Fibroblast of lung (primary cell): ENCODE results near the gene ADAMTSL1. TPM values are rescaled to one million over a fixed set of nuclear protein-coding genes. Genes with fewer than 3 reads are reported as not detected.
A peak's percentile ranks its signal among the peaks of the same experiment; 100 is the strongest.

Experiments used
- DNase-seq, 2 donors: peaks; one replicate each; pipeline versions ENCODE4 v3.0.0 to v3.0.0-alpha.2; 2010; ENCODE audit warnings: low read depth in 2 of 2
- H2AFZ ChIP-seq: 2 replicates; pipeline ENCODE4 v1.5.1; 2012; ENCODE audit warnings: low read length, control low read depth, inconsistent platforms
- H3K27ac ChIP-seq: 2 replicates; pipeline ENCODE4 v1.5.1; 2011; ENCODE audit warnings: low read length, control low read depth; ENCODE audit not compliant: insufficient read depth
- H3K27me3 ChIP-seq: 2 replicates; pipeline ENCODE4 v1.5.1; 2011; ENCODE audit warnings: mild to moderate bottlenecking, low read length; ENCODE audit not compliant: control insufficient read depth, insufficient read depth
- H3K36me3 ChIP-seq: 2 replicates; pipeline ENCODE4 v1.5.1; 2011; ENCODE audit warnings: low read length; ENCODE audit not compliant: control insufficient read depth, insufficient read depth
- H3K4me1 ChIP-seq: 2 replicates; pipeline ENCODE4 v1.5.1; 2011; ENCODE audit warnings: low read length; ENCODE audit not compliant: control insufficient read depth, insufficient read depth; ENCODE audit errors: extremely low read depth
- H3K4me2 ChIP-seq: 2 replicates; pipeline ENCODE4 v1.5.1; 2011; ENCODE audit warnings: low read length, control low read depth; ENCODE audit not compliant: insufficient read depth; ENCODE audit errors: extremely low read depth
- H3K4me3 ChIP-seq, 4 experiments: fragments of 200-600 bp in 1 of 4; sonication (generic) in 1 of 4; replicated peaks in 1 of 4; 2 replicates each; pipeline ENCODE4 v1.5.1; 2011 to 2016; ENCODE audit warnings: low read length in 4 of 4, low read depth in 3 of 4, mild to moderate bottlenecking in 3 of 4, control low read depth in 2 of 4, inconsistent platforms in 1 of 4, mixed read lengths in 1 of 4; ENCODE audit not compliant: insufficient read depth in 1 of 4; ENCODE audit errors: control extremely low read depth in 1 of 4
- H3K79me2 ChIP-seq: 2 replicates; pipeline ENCODE4 v1.5.1; 2012; ENCODE audit warnings: mild to moderate bottlenecking, low read length, inconsistent platforms; ENCODE audit not compliant: control insufficient read depth, insufficient read depth
- H3K9ac ChIP-seq: 2 replicates; pipeline ENCODE4 v1.5.1; 2011; ENCODE audit warnings: mild to moderate bottlenecking, low read length, control low read depth; ENCODE audit not compliant: insufficient read depth
- H3K9me3 ChIP-seq: 2 replicates; pipeline ENCODE4 v1.5.1; 2012; ENCODE audit warnings: low read depth, low read length; ENCODE audit not compliant: control insufficient read depth, insufficient read depth
- H4K20me1 ChIP-seq: 2 replicates; pipeline ENCODE4 v1.5.1; 2011; ENCODE audit warnings: low read length; ENCODE audit not compliant: control insufficient read depth, insufficient read depth; ENCODE audit errors: extremely low read depth
- CTCF ChIP-seq, 2 donors: IDR thresholded peaks in 1 of 2; conservative IDR thresholded peaks in 1 of 2; 1 replicate in 1 of 2; 2 replicates in 1 of 2; pipeline ENCODE4 v1.5.1; 2011 to 2012; ENCODE audit warnings: low read length in 2 of 2, control low read depth in 1 of 2, inconsistent platforms in 1 of 2, low read depth in 1 of 2, mild to moderate bottlenecking in 1 of 2
- EZH2 ChIP-seq: IDR thresholded peaks from 2 replicates; pipeline ENCODE4 v1.5.1; 2012; ENCODE audit warnings: low read length, control low read depth, mild to moderate bottlenecking; ENCODE audit errors: missing control alignments
- polyA plus RNA-seq, 2 donors: library from polyadenylated mRNA; depleted of rRNA in 1 of 2; stranded (reverse) in 1 of 2; unstranded in 1 of 2; fragments of >200 nt; gene quantifications; 2 replicates each; pipeline ENCODE4 v1.2.1, GENCODE V29; 2011 to 2012; ENCODE audit warnings: missing spikeins in 1 of 2
- total RNA-seq: library from RNA; depleted of rRNA; stranded (reverse); fragments of >200 nt; gene quantifications from 2 replicates; pipeline ENCODE4 v1.2.1, GENCODE V29; 2014

ADAMTSL1 gene
- total and polyA plus RNA-seq, 2 donors (not counting 1 experiment from before 2014, with no cell fraction given): 19.3 to 27.9 TPM

DNA sequence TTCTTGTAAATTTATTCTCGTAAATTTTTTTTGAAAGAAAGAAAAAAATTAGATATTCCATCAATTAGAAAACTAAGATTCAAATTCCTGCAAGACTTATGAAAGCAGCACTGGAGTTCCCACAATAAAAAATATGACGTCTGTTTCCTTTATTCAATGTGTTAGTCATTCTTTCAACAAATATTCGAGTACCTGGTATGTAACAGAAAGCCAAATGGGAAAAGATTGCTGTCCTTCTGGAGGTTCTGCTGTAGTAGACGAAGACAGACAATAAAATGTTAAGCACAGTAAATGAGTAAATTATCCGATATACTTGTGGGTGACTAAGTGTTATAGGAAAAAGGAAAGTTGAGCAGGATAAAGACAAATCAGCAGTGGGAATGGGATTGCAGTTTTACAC is 92.2 kb downstream of the ADAMTSL1 start:
- no peaks in the 10 kb centered on the region for H4K20me1 ChIP-seq
- H3K4me1 ChIP-seq: peaks cover 3% of the 10 kb centered on the region
- no peaks in the 10 kb centered on the region for H3K79me2 ChIP-seq
- H3K27ac ChIP-seq: no peak overlapping the region
- H2AFZ ChIP-seq: no peak overlapping the region
- H3K4me2 ChIP-seq: no peak overlapping the region
- no peaks in the 10 kb centered on the region for H3K36me3 ChIP-seq
- DNase-seq: peak; percentile 76 to 93
- no peaks in the 10 kb centered on the region for H3K27me3 ChIP-seq
- no peak overlapping the region for H3K9ac ChIP-seq
- TF ChIP-seq EZH2 (no peak), CTCF (conservative IDR thresholded peaks at IDR 0.05 in 1 of 2, IDR thresholded peaks at IDR 0.05 in 1 of 2; ENCODE audit: low read depth in 1 of 2, low read length in 2 of 2) (no peak)
- no peak overlapping the region for H3K4me3 ChIP-seq
- no peaks in the 10 kb centered on the region for H3K9me3 ChIP-seq

- Histone ChIP-seq H3K4me1 (peaks cover 3% of the 10 kb centered on the region), H3K79me2 (no peaks in the 10 kb centered on the region), H4K20me1 (no peaks in the 10 kb centered on the region), H3K9ac (no peak overlapping the region), H3K4me2 (no peak overlapping the region), H3K27ac (no peak overlapping the region), H2AFZ (no peak overlapping the region), H3K27me3 (no peaks in the 10 kb centered on the region), H3K9me3 (no peaks in the 10 kb centered on the region), H3K4me3 (no peak overlapping the region), H3K36me3 (no peaks in the 10 kb centered on the region)
- DNase-seq: peak in 1 of 2 donors; percentile 65
- TF ChIP-seq EZH2: no peak
- TF ChIP-seq CTCF (conservative IDR thresholded peaks at IDR 0.05 in 1 of 2, IDR thresholded peaks at IDR 0.05 in 1 of 2; ENCODE audit: low read depth in 1 of 2, low read length in 2 of 2): no peak
Observed at GRCh38 chr9:18568973-18569372, 95.0 kb downstream of the ADAMTSL1 start.

- H3K79me2 ChIP-seq: no peaks in the 10 kb centered on the region
- H3K27ac ChIP-seq: no peak overlapping the region
- no peak overlapping the region for H3K4me2 ChIP-seq
Observed at GRCh38 chr9:18569941-18570630, 96.1 kb downstream of the ADAMTSL1 start.

More at GRCh38 chr9:18569941-18570630, 96.1 kb downstream of the ADAMTSL1 start:
- H3K36me3 ChIP-seq: no peaks in the 10 kb centered on the region
- H4K20me1 ChIP-seq: no peaks in the 10 kb centered on the region
- H3K27me3 ChIP-seq: no peaks in the 10 kb centered on the region
- no peak for TF ChIP-seq CTCF (conservative IDR thresholded peaks at IDR 0.05 in 1 of 2, IDR thresholded peaks at IDR 0.05 in 1 of 2; ENCODE audit: low read depth in 1 of 2, low read length in 2 of 2)
- no peak for TF ChIP-seq EZH2
- no peaks in the 10 kb centered on the region for H3K9me3 ChIP-seq
- H3K9ac ChIP-seq: no peak overlapping the region
- peaks cover 3% of the 10 kb centered on the region for H3K4me1 ChIP-seq
- H2AFZ ChIP-seq: no peak overlapping the region
- no peak overlapping the region for H3K4me3 ChIP-seq
- no peak for DNase-seq
